NOMO-1 treated with dmso at 0.1 percent for 144 hours (cell line): Measurements from ENCODE around the gene BANP.
A peak's percentile ranks its signal among the peaks of the same experiment; 100 is the strongest.
"Not testable (repeated sequence)": the region's sequence is repeated elsewhere in the genome, so short reads cannot be mapped to it uniquely, and the experiment has no call there.

Source experiments
- DNase-seq: peaks from one replicate; lab custom pipeline; 2025; ENCODE audit not compliant: unreplicated experiment; lab: John Stamatoyannopoulos, UW

Gene BANP

DNA sequence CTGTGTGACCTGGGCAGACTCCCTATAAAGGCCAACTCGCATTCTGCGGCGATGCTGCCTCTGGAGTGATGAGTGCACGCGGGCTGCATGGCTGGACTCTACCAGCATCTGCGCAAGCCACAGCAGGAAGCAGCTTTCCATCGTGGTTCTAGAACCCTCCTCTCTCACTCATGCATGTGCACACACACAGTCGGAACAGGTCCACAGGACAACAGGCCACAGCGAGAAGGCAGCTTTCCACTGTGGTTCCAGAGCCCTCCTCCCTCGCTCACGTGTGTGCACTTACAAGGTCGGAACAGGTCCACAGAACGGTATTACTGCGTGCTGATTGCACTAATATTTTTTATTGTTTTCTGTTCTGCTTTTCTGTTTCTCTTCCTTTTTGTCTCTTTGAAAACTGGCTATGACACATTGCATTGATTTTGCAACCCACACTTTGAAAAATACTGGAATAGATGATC, 92.9 kb downstream of the BANP start:
- DNase-seq, result peak; percentile 82

DNA sequence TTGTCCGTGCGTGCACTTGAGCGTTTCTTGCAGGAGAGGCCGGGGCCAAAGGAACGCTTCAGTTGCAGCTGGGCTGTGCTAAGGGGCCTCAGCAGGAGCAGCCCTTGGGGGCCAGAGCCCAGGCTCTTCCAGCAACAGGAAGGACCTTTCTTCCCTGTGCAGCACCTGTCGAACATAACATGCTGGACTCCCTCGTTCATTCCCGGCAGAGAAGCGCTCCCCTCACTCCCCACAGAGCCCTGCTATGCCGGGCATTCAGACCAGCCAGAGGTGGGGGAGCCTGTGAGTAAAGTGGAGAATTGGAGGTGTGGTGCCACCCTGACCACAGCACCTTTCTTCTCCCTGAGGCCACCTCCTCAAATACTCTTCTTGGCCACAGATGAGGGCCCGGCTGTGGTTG, 94.1 kb downstream of the BANP start:
- not testable (repeated sequence) for DNase-seq

DNA sequence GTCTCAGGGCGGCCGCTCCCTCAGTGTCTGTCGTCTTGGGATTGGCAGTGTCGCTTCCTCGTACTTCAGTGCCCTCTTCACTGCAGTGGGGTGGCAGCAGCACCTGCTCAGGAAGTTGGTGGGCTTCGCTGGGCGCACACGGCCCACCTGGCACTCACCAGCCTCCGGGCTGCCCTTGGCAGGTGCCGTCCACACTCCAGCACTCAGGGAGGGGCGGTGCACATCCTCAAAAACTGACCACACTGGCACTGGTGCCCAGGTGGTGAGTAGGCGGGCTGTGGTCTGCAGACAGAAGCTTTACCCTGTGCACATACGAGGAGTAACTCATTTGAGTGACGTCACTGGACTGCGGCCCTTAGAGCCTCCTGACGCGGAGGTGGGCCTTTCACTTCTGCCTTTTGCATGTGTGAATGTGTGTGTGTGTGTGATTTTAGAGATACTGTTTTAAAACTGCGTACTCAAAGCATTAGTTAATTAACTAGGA, 94.6 kb downstream of the BANP start:
- DNase-seq, result peak; percentile 12

DNA sequence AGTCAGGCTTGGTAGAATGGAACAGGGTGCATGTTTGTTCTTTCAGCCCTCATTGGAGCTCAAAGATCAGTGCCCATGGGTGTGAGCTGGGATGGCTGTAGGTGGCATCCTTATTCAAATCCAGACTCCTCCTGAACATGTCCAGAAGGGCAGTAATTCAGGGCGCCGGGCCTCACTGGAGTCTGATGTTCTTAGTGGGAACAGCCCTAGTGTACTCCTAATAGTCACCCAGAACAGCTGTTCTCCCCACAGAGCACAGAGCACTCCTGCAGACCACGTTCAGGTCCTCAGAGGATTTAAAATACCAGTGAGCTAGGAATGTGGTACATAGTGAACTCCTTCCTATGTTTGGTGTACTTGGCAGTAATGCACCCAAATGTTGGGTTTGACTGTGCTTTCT, 96.2 kb downstream of the BANP start:
- DNase-seq, result no peak

DNA sequence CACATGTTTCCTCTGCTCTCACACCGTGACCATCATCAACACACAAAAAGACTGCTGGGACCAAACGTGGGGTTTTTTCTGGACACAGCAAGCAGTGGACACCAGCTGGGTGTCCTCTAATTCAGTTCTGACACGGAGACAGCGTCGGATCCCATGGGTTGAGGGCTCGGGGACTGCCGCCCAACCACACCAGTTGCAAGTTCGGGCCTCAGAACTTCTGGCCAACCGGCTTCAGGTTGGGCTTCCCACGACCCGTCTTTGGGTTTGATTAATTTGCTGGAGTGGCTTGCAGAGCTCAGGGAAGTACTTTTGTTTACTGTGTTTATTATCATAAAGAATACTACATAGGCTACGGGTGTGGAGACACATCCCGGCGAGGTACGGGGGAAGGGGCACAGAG, 97.8 kb downstream of the BANP start:
- DNase-seq, result no peak

DNA sequence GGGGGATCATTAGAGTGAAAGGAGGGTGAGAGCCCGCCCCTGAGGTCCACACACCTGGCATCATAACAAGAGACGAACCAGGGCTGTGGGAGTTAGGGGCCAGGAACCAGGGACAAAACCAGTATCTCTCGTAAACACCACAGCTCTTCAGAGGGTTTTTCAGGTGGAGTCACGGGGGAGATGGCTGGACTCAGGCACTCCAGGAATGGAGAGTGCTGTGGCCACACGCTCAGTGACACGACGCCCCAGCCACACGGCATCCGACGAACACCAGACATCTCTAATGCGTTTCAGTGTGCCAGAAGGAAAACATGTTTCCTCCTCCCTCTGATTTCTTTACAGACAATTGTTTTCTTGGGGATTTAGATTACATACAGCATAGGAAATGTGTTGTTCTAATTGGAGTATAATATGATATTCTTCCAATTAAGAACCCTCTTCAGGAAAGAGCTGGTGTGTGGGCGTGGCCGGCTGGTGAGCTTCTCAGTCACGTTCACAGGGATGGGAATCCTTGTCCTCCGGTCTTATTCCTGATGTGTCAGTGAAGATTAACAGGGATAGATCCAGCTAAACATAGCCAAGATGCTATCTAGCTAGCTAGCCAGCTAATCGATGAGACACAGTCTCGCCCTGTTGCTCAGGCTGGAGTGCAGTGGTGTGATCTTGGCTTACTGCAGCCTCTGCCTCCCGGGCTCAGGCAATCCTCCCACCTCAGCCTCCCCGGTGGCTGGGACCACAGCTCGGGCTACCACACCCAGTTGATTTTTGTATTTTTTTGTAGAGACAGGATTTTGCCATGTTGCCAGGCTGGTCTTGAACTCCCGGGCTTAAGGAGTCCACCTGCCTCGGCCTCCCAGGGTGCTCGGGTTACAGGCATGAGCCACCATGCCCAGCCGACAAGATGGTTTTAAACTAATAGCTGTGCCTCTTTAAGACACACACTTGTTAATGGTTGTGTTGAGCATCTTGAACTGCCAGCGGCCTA, 98.6 kb downstream of the BANP start:
- DNase-seq, result no peak

DNA sequence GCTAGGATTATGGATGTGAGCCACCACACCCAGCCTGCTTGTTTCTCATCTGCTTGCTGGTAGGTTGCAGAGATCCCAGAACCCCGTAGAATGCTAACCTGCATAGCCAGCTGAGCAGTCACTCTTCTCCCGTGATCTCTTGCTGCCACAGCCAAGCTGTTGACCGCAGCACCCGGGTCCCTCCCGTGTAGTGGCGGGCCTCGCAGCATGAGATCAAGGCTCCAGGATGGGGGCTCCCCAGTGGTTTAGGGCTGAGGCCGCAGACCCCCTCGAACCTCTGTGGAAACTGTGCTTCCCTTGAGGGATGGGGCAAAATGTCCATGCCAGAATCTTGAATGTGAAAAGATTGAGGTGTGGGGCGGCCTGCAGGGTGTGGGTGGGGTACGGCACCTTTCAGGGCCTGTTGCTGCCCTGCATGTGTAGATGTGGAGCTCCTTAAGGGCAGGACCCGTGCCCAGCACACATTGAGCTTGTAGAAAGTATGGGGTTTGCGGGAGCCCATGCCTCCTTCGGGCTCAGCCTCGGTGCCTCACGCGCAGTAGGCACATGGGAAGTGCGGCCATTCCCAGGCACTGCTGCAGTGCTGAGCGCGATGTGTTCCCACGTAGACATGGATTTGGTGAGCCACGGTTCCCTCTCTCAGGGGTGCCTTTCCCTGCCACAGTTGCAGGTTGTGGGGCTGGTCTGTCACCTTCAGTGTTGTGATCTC, 99.9 kb downstream of the BANP start:
- no peak for DNase-seq

DNA sequence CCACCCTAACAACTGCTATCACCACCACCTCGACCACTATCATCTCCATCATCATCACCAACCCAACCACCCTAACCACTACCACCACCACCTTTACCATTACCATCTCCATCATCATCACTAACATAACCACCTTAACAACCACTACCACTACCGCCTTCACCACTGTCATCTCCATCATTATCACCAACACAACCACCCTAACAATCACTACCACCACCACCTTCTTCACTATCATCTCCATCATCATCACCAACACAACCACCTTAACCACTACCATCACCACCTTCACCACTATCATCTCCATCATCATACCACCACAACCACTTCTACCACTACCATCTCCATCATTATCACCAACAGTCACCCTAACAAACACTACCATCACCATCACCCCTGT, 101.4 kb downstream of the BANP start:
- DNase-seq, result no peak

DNA sequence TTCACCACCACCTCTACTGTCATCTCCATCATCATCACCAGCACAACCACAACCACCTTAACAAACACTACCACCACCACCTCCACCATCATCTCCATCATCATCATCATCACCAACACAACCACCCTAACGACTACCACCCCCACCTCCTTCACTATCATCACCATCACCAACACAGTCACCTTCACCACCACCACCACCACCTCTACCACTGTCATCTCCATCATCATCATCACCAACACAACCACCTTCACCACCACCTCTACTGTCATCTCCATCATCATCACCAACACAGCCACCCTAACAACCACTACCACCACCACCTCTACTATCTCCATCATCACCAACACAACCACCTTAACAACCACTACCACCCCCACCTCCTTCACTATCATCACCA, 102.2 kb downstream of the BANP start:
- not testable (repeated sequence) for DNase-seq

DNA sequence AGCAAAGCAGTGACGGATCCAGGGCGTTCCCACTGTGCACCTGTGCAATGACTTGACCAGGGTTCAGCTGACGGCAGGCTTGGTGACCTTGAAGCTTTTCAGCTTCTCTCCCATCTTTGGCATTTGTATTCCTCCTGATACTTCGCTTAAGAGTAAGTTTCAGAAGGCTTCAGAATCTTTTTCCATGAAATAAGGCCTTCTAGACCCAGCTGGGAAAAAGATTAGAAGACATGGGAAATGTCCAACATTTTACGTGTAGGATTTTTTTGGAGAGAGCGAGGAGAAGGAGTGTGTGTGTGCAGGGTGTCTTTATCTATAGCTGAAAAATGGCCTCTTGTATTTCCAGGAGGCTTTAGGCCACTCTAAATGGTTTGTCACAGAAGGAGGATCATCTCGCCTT, 104.1 kb downstream of the BANP start:
- DNase-seq, result no peak

DNA sequence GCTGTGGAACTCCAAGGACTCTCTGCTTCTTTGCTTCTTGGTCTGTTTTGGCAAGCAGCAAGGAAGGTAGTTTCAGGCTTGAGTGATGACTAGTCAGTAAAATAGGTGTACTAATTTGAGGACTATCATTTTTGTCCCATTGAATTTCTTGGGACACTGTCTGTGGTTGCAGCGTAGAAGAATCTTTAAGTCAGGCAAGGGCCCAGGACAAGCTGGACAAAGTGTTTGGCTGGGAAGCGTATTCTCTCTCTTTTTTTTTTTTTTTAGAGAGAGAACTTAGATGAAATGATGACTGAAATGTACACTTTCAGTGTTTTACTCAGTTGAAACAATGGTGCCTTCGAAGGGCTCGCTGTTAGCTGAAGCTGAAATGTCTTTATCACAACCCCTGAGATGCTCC, 105.0 kb downstream of the BANP start:
- DNase-seq, result no peak

DNA sequence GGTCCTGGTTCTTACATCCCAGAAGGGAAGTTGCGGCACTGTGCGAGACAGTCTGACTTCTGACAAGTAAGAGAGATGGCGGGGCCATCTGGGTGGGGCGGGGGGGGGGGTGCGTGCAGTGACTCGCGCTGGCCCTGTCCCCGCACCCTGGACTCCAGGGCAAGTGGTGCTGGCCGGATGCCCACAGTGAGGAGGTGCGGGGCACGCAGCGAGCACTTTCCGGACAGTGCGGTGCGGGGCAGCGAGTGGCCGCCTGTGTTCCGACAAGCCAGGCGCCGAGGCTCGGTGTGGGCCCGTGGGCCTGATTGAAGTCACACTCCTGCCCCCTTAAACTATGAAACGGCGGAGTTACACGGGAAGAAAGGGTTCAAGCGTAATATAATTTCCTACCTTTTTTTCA, 106.4 kb downstream of the BANP start:
- DNase-seq, result no peak

DNA sequence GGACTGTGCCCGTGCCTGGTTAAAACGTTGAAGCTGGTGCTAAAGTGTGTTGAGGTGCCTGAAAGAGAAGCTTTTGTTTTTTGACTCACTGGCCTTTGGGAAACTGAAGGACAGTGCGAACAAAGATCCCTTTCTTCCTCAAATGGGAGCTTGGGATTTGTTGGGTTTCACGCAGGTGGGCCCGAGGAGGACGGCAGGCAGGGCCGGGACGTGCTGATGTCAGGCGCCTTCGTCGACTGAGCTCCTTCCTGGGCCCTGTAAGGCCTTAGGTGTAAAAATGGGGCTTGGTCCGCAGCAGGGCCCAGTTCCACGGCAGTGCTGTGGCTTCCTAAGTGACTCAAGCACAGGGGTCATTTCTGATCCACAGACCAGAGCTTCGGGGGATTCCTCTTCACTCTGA, 106.9 kb downstream of the BANP start:
- no peak for DNase-seq

DNA sequence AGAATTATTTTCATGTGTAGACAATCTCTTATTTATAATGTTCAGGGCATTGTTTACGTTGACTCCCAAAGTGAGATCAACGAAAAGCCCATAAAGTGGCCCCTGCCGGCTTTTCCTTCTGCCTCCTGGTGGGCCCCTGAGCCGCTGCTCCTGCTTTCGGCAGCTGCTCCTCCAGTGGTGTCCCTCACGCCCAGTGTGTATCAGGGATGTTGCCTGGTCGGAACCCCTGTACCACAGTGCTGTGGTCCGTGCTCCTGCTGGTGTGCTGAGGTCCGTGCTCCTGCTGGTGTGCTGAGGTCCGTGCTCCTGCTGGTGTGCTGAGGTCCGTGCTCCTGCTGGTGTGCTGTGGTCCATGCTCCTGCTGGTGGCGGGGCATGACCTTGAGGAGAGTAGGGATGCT, 107.6 kb downstream of the BANP start:
- no peak for DNase-seq

DNA sequence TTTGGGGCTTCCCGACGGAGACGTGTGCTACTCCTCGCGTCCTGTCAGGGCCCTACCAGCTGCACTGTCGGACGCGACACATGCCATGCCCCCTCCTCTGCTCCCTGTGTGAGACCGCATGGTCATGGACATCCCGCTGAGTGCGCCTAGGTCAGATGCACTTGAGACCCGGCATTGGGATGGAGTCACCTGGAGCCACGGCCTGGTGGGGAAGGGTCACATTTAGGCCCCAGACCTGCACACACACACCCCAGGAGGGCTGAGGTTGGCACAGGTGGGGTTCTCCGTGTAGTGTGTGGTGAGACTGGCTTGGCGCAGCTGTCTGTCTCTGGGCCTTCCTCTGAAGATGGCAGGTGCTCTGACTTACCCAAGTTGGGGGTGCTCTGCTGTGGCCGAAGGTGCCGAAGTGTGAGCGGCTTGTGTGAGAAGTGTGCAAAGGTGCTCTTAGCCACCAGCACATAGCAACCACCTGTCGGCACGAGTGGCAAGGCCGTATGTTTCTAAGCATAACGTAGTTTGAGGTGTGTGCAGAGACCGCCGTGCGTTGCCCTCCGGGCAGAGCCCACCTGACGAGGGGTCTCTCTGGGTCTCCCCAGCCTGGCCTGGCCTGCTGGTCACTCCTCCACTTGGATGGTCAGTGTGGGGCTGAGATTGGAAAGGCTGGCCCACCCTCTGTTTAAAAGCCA, 108.6 kb downstream of the BANP start:
- no peak for DNase-seq

DNA sequence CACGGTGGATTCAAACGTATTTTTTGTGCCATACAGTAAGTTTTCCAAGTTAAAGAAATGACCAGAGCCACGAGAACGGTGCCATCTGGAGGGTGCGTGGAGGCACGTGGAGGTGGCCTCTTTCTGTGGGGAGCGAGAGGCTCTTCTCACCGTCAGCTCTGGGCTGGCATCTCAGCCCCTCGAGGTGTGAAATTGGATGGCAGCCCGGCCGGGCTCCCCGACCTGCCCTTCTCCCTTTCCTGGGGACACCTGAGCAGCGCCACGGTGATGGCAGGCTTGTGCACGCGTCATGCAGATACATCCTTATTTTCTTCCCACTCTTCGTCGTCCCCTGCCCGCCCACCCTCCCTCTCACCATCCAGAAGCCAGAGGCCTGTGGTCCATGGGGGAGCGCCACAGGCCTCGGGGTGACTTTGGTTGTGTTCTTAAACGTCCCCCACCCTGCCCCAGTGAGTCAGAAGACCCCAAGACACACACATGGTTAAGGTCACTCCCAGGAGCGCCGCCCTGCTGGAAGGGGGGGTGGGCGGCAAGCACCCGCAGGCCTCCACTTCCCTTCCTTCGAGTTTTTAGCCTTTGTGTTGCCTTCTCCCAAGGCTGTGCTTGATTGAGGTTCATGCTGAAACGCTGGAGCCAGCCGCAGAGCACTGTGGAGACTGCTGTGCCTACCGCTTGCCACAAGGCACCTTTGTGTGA, 109.4 kb downstream of the BANP start:
- no peak for DNase-seq

DNA sequence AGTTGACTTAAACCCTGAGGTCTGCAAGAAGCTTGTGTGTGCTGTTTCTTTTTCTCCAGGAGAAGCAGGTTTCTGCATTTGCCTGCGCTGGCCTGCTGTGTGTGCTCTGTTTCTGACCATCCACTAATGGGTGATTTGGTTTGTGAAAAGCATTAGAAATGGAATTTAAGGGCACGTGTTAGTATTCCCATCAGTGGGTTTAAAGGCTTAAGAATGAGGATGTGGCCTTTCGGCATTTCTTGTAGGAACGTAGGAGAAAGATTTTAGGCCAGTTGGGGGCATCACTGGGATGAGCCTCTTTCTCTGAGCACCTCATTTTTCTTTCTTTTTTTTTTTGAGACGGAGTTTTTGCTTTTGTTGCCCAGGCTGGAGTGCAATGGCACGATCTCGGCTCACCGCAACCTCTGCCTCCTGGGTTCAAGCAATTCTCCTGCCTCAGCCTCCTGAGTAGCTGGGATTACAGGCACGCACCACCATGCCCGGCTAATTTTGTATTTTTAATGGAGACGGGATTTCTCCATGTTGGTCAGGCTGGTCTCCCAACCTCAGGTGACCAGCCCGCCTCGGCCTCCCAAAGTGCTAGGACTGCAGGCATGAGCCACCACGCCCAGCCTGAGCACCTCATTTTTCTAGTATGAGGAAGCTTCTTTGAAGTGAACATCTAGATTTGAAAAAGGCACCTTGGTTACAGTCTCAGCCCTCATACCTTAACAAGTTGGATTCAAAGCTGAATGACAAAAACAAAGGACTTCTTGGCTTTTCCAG, 110.3 kb downstream of the BANP start:
- no peak for DNase-seq

DNA sequence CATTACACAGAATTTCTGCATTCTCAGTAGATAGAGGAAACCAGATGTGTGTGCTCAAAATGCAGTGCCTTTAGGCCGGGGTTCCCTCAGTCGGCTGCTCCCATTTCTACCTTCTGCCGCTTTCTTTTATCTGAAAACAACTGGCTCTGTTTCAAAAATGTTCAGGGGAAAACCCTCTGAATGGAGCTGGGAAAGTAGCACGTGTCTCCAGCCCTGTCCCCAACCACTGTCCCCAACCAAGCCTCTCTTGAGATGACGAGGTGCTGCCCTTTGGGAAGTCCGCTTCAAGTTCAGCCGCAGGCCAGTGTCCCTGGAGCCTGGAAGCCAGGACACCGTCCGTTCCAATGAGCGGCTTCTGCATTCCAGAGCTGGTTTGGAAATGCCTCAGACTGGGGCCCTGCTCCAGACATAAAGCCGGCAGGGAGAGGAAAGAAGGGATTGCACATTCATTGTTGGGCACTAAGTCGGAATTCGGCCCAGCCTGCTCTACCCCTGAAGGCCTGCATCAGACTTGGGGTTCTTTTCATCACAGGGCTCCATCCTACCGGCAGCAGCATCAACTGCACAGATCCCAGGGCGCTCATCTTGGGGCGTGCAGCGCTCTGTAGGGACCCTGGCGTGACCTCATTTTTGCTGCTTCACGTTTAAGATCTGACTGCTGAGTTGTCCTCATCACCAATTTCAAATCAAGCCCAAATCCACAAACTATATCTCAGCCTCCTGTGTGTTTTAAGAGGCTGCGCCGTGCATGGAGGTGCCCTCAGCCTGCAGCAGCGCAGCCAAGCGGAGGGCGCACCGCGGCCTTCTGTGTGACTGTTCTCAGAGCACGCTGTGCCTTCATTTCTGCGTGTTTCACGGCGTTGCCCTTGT, 111.3 kb downstream of the BANP start:
- DNase-seq, result no peak

DNA sequence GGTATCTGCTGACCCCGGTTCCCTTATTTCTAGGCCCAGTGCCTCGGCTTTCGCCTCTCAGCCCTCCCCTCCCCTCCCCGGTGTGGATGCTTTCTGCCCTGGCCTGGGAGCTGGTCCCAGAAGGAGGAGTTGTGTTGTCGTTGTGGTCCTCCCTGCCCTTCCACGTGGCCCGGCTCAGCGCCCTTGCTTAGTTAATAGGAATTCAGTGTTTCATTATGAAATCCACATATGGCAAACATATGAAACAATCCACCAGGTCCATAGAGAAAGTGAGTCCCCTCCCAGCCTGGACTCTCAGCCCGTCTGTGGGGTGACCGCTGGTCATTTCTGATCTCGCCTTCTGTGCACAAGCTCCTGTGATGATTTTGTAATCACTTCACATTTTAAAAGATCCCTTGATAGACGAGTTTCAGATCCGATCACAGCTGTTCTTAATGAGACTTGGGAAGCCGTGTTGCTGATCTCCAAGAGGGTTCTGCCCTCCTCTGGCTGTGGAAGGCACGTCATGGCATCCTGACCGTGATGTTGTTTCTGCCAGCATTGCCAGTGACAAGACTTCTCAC, 112.1 kb downstream of the BANP start:
- no peak for DNase-seq
